Stimulated activated CD4-positive, alpha-beta T cell treated with anti-CD3 and anti-CD28 coated beads, Interleukin-4, amount 100 ng/mL, for 48 hours (primary cell): ENCODE results near the gene CIART.
"Not testable (repeated sequence)": the region's sequence is repeated elsewhere in the genome, so short reads cannot be mapped to it uniquely, and the experiment has no call there.

Experiments used
- DNase-seq, 2 donors: peaks; one replicate each; pipeline ENCODE4 v3.0.0-alpha.2; 2020; ENCODE audit warnings: low read depth in 2 of 2

Gene CIART

GRCh38 chr1:150309758-150310508, 27.6 kb downstream of the CIART start:
- DNase-seq: no peak

GRCh38 chr1:150311762-150312161, 29.4 kb downstream of the CIART start:
- no peak for DNase-seq

- not testable (repeated sequence) for DNase-seq
Observed at GRCh38 chr1:150314691-150315090, 32.3 kb downstream of the CIART start.

- DNase-seq: no peak
Observed at GRCh38 chr1:150320667-150320978, 38.3 kb downstream of the CIART start.

GRCh38 chr1:150321826-150322166, 39.4 kb downstream of the CIART start:
- DNase-seq: no peak

GRCh38 chr1:150322310-150322709, 40.0 kb downstream of the CIART start:
- no peak for DNase-seq

- no peak for DNase-seq
Observed at GRCh38 chr1:150332651-150333290, 50.4 kb downstream of the CIART start.
